GM18867 (cell line): ENCODE data around the gene SESTD1.

Experiments used
- ATAC-seq: cut with Tn5 transposase; IDR thresholded peaks from one replicate; pipeline ENCODE4 v1.9.1; 2021; ENCODE audit warnings: mild to moderate bottlenecking, moderate library complexity; ENCODE audit not compliant: unreplicated experiment

Gene SESTD1

DNA sequence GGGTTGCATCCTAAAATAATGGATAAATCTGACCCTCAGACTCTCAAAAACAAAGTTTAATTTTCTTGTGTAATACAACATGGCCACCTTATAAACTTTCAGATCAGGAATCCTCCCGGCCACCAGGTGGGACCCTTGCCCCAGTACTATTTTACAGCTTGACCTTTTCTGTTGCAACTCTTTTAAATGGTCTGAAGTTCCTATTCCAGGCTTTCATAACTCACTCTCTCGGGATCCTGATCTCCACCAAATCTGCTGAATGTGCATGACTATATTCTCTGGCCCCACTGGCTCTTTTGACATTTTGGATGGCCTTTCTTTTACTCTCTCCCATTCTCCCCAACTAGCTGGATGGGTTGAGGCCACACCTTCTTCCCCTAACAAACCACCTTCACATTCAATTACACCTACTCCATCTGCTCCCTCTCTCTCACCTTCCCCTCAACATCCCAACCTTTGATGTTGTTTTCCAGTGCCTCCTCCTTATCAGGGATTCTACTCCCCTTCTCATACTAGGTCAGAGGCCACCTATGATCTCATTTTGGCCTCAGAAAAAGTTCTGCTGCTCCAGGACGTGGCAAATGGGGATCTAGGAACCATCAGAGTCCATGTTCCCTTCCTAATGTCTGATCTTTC, 70.8 kb downstream of the SESTD1 start:
- ATAC-seq = no peak

DNA sequence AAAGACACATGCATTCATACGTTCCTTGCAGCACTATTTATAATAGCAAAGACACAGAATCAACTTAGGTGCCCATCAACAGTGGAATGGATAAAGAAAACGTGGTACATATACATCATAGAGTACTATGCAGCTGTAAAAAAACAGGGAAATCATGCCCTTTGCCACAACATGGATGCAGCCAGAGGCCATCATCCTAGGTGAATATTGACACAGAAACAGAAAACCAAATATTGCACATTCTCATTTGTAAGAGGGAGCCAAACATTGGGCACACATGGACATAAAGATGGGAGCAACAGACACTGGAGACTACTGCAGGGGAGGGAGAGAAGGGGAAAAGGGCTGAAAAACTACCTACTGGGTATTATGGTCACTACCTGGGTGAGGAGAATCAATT, 73.5 kb downstream of the SESTD1 start:
- ATAC-seq = no peak

DNA sequence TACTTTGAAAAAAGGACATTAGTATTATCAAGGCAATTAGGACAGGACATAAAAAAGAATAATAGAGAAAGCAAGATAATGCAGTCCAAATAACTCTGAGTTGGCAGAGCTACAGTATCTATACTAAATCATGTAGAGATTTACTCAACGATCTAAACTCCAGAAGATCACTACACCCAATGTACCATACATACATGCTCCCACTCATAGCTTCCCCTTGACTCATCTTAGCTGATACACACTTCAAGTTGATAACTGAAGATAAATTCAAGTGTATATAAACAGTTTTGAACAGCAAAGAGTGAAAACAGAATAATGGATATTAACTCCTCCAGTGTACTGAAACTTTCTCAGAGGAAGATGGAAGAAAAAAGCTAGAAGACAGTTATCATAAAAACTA, 78.5 kb downstream of the SESTD1 start:
- no peak for ATAC-seq

DNA sequence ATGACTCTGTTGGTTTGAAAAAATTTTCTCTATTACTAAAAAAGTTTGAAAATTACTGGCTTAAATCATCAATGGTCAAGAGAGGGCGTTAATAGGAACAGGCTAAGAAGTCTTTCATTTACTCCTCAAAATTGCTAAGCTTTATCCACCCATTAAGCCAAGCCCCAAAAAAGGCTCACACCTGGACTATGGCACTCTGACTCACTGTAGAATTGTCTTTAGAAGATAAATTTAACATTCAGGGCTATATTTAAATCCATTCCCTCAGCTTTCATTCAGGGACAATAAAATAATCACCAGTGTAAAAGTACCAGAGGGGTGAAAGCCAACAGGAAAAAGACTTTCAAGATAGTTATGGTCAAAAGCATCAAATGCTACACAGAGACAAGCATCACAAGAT, 80.0 kb downstream of the SESTD1 start:
- no peak for ATAC-seq

DNA sequence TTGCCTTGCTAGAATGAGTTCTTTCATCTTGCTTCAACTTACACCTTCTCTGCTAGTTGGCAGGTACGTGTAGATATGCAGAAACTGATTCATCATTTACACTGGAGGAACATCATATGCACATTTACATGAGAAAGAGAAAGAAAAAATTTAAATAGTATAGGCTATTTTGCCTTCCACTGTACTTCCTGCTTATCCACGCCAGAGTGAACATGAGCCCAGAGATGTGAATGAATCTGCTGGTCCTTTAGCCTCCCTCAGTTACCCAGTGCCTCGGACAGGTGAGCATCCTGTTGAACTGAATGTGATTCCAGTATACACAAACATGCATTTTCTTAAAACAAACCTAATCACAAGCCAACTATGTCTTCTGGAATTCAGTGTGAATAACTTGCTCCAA, 83.6 kb downstream of the SESTD1 start:
- ATAC-seq = peak; percentile 49

DNA sequence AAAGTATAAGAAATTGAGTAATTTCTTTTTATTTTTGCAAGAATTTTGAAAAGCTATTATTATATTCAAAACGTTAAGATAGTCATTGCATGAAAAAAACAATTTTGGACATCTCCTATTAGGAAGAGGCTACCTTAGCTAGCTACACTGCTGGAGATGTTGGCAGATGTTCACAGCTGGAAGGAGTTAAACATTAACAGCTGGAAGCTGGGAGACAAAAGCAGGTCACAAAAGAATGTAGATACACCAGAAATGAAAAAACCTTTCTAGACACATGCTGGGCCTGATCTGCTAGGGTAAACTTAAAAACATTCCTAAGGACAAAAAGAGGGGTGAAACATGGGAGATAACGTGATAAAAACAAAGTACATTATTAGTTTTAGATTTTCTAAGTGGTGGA, 84.4 kb downstream of the SESTD1 start:
- no peak for ATAC-seq

DNA sequence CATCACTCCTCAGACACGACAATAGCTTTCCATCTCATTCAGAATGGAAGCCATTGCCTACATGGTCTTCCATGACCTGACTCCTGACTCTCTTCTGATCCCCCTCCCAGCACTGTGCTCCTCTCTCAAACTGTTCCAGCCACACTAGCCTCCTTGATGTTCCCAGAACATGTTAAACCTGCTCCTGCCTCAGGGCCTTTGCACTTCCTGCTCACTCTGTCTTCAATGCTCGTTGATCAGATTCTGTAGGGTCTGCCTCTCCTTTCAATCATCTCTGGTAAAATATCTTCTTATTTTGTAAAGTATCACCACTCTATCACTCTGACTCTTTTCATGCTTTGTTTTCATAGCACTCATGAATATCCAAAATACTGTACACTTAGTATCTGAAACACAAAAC, 84.9 kb downstream of the SESTD1 start:
- no peak for ATAC-seq

DNA sequence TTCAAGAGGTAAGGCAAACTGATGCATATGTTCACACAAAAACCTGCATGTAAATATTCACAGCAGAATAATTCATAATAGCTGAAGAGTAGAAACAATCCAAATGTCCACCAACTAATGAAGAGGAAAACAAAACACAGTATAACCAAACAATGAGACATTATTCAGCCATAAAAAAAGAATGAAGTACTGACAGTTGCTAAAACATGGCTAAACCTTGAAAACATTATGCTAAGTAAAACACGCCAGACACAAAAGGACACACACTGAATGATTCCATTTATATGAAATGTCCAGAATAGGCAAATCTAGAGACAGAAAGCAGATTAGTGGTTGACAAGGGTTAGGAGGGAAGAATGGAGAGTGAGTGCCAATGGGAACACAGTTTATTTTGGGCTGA, 86.9 kb downstream of the SESTD1 start:
- ATAC-seq = no peak

DNA sequence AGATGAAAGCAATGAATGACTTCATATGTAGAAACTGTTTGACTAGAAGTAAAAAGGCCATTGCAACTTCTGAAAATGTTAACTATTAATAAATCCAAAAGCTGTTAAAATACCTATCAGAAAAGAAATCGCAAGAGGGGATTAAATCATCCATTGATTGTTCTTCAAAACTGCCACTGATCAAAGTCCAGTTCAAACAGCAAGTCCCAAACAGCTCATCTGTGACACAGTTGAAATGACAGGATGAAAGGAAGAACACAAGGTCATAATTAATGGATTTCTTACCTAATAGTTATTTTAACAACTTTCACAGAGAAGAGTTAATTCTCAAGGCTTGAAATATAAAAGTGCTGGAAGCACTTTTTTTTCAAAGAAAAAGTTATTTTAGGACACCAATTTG, 90.4 kb downstream of the SESTD1 start:
- no peak for ATAC-seq

DNA sequence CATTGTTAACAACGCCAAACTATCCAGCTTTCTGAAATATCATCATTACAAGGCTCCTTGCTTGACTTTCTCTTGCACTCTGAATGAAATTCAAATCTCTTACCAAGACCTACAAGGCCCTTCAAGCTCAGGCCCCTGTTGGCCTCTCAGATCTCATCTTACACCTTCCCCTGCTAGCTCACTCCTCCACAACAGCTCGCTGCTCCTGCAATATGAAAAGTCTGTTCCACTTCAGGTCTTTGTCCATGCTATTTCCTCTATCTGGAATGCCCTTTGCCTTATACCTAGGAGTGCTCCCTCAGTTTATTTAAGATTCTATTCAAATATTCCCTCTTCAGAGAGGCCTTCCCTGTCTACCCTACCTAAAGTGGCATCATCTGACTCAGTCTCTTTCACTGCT, 91.7 kb downstream of the SESTD1 start:
- no peak for ATAC-seq

DNA sequence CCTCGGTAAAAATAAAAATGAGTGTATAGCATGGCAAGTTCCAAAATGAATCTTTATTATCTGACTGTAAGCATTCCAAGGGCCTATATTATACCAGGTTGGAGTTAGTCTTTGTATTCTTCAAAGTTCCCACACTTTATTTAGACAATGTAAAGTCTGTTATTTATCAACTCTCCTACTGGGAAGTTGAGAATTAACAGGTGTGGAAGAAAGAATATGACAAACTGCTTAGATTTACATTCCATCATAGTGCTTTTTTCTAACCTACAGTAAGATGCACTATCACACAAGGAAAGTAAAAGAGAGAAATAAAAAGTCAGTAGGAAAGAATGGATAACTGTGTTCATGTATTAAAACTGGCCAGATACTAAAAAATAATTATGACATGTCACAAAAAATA, 93.3 kb downstream of the SESTD1 start:
- no peak for ATAC-seq

DNA sequence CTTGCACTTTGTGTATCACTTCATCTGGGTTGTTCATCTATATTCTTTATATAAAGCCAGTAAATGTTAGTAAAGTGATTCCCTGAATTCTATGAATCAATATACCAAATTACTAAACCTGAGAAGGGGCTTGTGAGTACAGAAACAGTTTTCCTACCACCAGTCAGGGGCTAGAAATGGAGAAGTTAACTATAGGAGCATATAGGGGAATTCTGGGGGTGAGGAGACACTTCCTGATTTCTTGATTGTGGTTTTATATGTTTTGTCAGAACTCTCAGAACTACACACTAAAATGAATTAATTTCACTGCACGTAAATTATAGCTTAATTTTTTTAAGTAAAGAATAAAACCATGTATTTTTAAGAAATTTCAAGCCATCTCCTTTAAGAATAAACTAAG, 93.7 kb downstream of the SESTD1 start:
- no peak for ATAC-seq

DNA sequence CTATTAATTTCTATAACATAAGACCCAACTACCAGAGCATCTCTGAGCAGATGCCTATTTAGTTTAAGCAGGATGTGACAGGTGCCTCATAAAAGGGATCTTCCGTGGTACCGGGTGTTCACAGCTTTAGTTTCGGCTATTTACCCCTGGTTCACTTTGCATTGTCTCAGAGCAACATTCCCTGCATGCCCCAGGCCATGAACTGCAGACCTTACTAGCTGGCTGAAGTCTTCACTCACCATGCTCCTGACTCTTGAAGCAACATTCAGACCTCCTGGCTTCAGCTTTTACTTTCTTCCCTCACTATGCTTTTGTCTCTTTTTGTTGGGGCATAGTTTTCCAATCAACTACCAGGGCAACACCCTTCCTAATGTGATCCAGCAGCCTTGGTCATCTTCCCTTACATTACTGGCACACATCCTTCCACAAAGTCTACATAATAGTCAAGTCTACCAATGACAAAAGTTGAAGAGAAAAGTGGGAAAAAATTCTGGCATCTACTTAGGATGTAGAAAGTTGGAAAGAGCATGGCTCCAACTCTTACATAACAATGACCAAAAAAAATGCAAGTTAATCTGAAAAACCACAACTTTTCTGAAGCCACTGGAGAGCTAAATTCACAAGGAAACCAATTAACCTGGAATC, 99.2 kb downstream of the SESTD1 start:
- no peak for ATAC-seq

DNA sequence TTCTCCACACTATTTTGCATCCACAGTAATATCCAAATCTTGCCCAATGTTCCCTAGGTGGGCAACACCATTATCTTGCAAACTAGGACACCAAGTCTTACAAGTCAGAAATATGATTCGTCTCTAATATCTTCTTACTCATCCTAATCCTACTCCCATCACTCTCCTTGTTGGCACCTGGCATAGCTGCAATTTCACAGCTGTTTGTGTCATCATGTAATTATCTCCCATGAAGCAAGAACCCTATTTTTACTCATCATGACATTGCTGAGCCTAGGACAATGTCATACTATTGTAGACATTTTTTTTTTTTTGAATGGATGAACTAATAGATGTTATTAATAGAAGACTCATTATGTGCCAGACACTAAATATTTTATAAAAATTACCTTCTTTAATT, 123.4 kb downstream of the SESTD1 start:
- ATAC-seq = no peak

DNA sequence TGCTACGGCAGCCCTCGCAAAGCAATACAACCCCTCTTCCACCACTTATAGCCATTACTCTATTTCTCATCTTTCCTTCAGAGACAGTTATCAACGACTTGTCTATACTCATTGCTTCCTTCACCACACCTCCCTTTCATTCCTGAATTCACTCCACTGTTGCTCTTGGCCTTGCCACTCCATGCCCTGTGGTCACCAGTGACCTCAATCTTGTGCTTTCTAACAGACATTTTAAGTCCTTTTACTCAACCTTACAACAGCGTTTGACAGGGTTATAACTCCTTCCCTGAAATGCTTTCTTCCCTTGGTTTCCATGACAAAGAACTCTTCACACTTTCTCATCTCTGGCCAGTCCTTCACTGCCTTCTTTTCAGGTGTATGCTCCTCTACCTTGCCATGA, 124.1 kb downstream of the SESTD1 start:
- no peak for ATAC-seq

DNA sequence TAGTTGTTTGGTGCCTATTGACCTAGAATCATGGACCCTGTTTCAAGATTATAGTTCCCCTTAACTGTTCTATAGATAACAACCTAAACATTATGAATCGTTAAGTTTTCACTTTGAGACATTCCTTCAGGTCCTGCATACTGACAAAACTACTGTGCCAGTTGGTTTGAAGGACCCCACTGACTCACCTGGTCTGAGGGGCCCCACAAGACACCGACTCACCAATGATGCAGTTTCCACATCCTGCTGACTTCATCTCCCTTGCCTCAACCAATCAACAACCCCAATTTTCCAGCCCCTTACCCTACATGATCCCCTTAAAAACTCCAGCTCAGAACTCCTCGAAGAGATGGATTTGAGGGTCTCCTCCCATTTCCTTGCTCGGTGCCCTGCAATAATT, 125.1 kb downstream of the SESTD1 start:
- no peak for ATAC-seq

DNA sequence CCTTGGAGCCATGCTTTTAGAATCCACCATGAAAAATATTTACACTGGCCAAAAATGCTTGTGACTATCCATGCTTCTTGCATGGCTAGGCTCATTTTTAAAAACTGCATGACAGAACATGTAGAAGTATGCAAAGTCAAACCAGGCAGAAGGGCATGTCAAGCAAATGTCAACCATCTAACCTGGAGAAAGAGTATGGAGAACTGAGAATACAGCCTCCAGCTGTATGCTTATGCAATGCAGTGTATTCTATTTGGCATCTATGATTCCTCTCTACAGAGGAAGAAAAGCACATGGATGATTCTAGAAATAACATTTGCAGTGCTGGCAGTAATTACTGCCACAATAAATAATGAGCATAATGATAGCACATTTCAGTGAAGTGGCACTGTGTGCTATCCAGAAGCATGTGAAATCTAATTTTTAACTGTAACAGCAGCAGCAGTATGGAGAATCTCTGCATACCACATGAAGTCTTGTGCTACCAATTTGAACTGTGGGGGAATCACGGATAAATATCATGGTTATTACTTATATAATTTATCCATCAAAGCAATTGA, 127.4 kb downstream of the SESTD1 start:
- ATAC-seq = no peak

DNA sequence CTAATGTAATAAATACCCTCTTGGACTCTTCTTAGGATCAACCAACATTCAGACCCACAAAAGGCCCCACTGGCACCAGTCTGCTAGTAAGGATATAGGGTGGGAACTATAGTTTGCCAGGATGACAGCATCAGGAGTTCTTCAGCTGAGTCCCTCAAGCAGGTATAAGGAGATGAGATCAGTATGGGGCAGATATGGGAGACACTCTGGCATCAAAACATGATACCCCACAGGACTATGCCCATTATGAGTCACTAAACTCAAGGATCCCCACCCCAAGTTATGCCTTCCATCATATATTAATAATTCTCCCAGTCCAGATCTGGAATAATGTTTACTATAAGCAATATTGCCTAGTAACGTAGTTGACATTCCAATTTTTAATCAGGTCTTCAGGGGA, 131.6 kb downstream of the SESTD1 start:
- ATAC-seq = no peak

DNA sequence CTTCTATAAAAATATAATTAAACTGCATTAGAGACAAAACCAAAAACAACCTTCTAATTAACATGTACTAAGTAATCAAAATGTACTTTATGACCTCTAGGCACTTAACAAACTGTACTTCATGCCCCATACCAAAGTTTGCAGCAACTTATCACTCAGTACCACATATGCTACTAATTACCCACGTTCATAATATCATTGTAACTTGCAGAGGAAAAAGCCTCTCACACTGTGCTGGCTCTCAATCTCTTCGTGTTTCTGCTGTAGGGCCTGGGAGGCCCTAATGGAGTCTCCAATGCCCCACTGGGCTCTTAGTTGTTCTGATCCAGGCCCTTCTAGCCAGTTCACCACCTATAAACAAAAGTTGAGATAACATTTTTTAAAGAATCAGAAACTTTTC, 132.6 kb downstream of the SESTD1 start:
- ATAC-seq = no peak

DNA sequence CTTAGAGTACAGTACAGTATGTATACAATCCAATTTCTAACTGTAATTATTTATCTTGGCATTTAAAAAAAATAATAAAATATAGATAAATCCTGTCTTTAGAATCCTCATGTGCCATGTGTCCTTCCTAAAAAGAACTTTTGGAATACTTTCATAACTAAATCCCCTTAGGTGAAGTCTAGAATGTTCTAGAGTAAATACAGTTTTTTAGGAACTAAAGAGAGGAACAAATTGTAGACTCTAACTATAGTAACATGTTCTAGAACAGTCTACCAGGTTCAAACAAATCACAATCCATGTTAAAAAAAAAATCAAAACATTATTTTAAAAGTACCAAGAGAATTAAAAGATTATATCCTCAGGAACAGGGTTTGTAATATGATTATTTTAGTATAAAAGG, 134.1 kb downstream of the SESTD1 start:
- no peak for ATAC-seq

DNA sequence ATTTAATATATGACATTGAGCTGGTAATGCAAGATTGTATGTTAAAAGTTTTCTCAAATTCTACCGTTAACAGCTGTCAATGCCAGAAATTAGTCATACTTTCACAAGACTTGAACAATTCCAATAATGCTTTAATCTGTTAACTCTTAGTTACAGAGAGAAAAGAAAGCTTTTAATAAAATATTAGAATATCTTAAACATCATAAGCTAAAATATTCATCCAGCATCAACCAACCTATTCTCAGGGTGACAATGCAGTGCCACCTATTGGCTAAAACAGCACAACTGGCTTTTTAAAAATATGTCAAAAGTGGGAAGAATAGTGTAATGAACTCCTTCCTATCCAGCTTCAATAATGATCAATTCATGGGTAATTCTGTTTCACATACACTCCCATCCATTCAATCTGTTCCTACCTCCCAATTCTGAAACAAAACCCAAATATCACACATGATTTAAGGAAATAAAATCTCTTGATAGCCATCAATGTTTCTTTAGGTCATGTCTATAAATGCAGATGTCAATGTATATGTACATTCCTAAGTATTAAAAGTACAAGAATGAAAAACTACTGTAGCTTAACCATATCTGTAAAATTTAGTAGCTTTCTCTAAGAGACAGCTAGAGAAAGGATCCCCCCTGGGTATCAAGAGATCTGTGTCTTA, 134.9 kb downstream of the SESTD1 start:
- ATAC-seq = peak; percentile 73

DNA sequence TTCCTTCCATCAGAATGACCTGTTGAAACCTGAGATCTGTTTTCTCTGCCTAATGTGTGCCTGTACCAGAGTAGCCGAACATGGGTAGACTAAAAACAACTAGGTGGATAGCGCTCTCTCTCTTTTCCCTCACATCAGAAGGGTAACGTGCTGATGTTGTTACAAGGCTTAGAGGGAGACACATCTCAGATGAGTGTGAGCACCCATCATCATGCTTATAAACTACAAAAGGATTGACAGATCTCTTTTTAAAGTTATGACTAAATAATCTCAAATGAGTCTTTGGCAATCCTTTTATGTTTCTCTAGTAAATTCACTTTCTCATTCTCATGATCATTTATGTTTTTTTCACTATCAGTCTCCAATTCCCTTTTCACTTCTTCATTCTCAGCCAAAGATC, 139.2 kb downstream of the SESTD1 start:
- ATAC-seq = no peak
